CD4-positive, alpha-beta T cell treated with Interleukin-6 at 100 ng/mL for 8 hours (primary cell): ENCODE results near the gene DCTD.

Source experiments
- DNase-seq: peaks from one replicate; pipeline ENCODE4 v3.0.0-alpha.2; 2020; ENCODE audit warnings: mixed read lengths, low spot score

Gene DCTD

DNA sequence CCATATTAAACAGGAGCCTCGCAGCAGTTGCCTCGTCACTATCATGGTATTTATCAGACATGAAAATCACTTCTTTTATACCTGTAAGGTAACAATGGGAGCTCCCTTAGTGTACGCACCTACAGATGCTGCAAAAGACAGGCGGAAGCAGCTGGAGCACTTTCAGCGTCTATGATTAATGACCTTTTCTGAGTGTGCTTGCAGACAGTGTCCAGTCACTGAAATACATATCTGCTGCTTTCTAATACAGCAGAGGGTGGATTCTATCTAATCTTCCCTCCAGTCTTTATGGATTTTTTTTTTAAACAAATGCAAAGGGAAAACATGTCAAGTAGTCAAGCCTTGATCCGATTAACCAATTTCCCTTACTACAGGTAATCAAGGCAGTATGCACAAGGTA lies 24.1 kb downstream of the DCTD start:
- DNase-seq: no peak

DNA sequence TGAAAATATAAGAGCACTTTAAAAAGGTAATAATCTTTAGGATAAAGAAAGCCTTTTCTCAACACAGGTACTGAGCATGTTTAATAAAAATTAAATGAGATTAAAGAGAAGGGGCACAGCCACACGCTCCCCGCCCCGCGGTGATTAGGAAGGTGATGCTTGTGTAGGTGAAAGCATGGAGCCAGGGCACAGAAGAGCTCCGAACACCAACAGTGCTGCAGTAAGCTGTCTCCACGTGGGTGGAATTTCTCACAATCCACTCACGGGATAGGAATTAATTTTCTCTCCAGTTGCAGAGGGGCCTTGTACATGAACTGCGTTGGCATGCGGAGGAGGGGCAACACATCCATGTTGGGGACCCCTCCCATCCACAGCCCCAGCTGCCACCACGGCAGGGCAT lies 27.0 kb downstream of the DCTD start:
- no peak for DNase-seq

DNA sequence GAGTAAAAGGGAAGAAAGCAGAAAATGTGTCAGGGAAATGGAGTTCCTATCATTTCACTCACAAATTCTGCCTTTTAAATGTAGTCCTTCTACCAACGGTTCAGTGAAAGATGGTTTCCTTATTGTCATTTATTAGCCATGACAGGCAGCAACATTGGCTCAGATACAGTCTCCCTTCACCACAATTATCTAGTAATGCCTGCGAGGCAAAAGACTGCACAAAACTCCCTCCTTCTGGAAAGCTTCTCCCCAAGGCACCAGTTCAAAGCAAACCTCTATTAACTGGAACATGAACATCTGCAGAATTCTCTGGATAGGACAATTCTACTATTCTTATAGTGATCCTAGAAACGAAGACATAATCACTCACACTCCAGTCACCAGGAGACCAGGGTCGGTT lies 28.3 kb downstream of the DCTD start:
- no peak for DNase-seq

DNA sequence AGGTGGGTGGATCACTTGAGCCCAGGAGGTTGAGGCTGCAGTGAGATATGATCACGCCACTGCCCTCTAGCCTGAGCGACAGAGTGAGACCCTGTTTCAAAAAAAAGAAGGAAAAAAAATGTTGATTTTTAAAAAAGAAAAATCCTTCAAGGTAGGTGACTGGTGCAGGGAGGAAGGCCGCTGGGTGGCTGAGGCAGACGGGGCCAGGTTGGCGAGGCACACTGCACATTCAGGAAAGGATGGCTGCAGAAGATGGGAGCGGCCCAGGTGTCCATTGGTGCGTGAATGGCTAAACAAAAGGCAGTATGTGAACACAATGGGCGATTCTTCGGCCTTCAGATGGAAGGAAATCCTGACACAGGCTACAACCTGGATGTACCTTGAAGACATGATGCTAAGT lies 30.4 kb downstream of the DCTD start:
- DNase-seq: no peak

DNA sequence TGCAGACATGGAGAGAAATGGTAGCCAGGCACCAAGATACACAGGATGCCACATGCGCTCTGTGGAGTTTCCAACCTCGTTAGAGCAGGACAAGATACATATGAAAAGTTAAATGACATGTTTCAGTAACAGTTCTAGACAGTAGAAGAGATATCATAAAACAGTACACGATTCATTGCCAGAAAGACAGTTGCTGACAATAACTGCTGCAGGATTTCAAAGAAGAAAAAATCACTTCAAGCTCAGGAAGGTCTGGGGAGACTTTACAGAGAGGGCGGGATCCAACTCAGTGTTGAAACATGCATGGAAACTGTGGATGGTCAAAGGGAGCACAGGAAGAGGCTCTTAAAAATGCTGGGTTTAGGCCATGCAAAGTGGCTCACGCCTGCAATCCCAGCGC lies 31.0 kb downstream of the DCTD start:
- DNase-seq: no peak

DNA sequence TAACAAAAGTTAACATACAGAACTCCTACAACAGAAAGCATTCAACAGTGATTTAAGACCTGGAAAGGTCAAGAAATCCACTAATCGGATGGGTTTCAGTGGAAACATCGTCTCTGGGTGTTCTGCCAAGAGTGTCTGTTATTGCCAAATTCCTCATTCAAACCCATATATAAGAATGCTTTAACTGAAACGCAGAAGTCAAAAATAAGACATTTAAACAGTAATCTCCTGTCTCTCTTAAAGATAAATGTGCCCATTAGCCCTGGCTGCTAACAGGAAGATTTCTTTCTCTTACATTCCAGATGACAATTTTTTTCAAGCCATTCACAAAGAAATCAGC lies 31.5 kb downstream of the DCTD start:
- DNase-seq: no peak

DNA sequence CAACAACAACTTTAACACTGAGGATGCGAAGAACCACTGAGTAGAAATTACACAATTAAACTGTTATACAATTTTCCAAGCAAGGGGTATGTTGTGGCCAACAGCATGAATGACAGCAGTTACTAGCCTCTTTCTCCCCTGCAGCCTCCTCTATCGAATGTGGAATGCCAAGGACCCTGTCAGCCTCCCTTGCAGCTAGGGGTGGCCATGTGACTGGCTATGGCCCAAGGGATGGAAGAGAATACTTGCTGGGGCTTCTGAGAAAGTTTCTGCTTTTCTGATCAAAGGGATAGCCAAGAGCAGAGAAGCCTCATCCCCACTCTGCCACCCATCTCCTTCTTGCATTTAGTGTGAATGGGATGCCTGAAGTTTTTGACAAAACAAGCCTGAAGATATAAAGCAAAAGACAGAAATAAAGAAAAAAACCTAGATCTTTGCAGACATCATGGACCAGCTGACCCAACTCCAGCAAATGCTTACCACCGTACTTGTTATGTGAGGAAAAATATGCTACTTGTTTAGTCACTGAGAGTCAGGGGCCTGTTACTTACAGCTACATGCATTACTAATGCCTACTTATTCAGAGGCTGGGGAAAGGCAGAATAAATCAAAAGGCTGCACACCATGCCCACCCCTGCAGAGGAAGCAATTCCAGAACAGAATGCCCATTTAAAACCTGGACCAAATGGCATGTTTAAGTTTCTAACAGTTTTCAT lies 32.0 kb downstream of the DCTD start:
- no peak for DNase-seq

DNA sequence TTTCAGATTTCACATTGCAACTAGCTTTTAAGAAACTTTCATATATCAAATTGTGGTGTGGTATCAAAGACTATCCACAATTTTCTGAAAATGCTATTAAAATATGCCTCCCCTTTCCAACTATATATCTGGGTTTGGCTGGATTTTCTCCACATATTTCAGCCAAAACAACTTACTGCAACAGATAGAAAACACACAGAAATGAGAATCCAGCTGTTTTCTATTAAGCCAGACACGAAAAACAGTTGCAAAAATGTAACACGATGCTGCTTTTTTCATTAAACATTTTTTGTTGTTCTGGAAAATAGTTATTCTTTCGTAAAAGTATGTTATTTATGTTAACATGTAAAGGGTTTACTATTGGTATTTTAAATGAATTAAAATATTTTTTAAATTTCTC lies 33.1 kb downstream of the DCTD start:
- no peak for DNase-seq

DNA sequence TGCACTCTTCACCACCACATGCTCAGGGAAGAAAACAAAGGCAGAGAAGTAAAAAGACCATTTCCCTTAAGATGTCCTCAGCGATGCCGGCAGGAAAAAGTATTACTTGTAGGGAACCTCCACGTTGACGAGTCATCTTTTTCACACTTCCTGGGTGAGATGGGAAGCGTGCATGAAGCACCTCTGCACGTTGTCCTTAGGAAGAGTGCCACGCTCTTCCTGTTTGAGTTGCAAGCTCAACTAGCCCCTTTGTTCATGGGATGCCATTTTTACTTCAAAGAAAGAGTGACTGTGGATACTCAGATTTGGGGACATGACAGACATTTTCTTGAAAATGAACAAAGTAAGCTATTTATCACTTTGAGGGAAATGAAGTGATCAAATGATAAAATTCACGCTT lies 33.8 kb downstream of the DCTD start:
- no peak for DNase-seq

DNA sequence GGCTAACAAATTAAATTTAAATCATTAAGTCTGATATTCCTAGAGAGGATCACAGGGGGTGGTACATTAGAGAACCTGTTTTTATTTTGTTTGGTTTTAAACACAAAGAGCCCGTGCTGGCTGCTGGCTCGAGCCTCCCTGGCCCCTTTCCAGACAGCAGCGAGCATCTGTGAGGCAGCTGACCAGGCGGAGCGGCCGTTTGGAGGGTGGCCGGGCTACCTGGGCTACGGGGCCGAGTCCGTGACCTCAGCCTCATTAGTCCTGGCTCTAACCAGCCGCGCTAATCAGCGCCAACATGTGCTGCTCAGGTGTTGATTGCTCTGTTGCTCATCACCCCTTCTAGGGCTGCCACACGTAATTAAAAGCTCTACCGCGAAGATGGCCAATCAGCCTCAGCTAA lies 35.3 kb downstream of the DCTD start:
- no peak for DNase-seq

DNA sequence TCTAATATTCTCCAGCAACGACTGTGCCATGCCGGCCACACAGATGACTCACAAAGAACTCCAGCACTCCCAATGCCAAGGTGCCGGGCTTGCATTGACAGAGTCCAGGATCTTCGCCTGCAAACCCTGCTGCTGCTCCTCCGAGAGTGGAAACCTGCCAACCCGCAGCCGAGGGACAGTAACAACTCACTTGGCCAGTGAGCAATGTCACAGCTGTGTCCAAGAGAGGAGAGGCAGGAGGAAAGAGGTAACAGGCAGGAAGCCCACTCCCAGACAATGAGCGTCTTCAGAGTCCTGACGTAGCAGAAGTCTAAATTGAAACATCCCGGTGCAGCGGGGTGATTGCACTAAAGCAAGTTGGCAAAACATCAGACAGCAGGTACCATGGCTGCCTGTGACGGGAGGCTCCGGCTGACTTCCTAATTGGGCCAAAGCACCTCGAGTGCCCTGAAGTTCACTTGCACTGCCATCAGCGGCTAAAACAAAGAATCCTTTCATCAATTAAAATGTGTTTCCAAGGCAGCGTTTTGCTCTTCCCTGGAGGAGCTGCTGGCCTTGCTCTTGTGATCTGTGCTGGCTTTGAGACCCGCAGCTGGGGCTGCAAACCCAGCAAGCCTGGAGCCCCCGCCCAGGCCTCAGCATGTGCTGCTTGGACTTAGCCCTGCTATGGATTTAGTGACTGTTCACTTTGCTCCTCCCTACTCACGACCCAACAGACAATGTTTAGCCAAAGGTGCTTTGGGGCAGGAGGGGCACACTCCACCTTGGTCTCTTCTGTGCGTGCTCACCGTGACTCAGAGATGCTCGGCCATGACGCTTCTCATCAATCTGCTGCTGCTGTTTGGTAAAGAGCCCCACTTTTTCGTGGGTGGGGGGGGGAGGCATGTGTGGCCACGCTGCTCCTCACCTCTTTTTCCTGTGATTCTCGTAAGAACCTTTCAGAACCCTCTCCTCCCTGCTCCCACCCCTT lies 36.5 kb downstream of the DCTD start:
- DNase-seq: no peak

DNA sequence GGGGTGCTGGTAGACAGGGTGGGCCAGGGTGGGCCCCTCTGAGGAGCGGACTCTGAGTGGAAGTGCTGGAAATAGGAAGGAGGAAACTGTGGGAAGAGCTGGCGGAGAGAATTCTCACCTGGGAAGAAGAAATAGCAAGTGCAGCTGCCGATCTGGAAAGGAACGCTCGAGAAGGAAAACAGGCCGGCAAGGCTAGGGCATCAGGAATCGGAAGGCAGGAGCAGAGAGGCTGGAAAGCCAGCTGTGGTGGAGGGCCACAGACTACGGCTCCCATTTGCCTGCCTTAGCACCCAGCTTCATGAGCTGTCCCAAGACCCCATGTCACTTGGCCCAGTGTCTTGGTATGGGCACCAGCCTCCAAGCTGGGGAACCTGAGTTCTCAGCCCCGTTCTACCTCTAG lies 37.3 kb downstream of the DCTD start:
- DNase-seq: no peak

DNA sequence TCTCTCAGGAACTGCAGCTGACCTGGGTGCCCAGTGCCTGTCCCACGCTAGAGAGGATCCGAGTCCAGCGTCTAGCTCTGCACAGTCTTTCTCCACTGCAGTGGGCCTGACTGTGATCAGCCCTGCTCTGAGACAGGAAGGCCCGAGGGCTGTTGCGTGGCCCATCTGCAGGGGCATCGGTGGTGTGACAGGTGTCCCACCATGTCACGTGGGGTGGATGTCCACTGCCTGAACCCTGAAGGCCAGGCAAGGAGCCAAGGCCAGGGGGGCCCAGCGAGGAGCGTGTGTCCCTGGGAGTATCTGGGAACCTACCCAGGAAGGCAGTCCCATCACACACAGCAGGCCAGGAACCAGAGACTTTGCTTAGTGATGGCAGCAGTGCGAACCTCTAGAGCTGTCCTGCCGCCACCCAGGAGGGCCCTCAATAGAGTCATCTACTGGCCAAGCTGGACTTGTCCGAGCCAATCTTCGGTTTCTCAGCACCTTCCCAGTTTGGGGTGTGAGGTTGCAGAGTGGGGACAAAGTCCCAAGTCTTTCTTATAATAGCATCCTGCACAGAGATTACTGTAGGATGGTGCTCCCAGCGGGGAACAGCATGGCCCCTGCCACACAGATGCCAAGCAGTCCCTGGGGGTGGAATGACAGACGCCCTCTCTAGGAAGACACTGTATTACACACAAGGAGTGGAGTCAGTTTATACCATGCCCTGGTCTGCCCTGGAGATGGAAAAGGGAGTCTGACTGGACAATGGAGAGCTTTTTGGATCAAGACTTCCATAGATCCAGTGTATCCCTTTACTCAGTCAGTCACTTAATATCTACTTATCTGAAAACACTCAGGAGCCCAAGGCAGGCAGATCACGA lies 38.3 kb downstream of the DCTD start:
- no peak for DNase-seq

DNA sequence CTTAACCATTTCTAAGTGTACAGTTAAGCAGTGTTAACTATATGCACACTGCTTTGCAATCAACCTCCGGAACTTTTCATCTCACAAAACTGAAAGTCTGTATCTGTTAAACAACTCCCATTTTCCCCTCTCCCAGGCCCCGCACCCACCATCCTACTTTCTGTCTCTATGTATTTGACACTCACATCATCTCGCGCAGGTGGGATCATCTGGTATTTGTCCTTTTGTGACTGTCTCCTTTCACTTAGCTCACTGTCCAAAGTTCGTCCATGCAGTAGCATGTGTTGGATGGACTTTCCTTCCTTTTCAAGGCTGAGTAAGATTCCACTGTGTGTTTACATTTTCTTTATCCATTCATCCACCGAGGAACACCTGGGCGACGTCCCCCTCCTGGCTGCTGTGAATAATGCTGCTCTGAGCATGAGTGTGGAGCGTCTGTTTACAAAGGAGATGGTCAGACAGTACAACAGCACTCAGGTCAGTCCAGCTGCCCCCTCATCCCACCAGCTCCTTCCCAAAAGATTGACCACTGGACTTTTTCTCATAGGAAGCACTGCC lies 39.8 kb downstream of the DCTD start:
- DNase-seq: no peak

DNA sequence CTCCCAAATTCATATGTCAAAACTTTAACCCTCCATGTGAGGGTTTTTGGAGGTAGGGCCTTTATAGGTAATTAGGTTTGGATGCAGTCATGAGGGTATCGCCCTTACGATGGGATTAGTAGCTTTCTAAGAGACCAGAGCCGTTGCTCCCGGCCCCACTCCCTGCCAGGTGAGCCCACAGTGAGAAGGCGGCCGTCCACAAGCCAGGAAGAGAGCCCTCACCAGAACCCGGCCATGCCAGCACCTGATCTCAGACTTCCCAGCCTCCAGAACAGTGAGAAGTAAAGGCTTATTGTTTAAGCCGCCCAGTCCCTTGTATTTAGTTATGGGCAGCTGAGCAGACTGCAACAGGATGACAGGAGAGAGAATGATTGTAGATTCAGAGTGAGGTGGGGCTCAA lies 40.8 kb downstream of the DCTD start:
- no peak for DNase-seq

DNA sequence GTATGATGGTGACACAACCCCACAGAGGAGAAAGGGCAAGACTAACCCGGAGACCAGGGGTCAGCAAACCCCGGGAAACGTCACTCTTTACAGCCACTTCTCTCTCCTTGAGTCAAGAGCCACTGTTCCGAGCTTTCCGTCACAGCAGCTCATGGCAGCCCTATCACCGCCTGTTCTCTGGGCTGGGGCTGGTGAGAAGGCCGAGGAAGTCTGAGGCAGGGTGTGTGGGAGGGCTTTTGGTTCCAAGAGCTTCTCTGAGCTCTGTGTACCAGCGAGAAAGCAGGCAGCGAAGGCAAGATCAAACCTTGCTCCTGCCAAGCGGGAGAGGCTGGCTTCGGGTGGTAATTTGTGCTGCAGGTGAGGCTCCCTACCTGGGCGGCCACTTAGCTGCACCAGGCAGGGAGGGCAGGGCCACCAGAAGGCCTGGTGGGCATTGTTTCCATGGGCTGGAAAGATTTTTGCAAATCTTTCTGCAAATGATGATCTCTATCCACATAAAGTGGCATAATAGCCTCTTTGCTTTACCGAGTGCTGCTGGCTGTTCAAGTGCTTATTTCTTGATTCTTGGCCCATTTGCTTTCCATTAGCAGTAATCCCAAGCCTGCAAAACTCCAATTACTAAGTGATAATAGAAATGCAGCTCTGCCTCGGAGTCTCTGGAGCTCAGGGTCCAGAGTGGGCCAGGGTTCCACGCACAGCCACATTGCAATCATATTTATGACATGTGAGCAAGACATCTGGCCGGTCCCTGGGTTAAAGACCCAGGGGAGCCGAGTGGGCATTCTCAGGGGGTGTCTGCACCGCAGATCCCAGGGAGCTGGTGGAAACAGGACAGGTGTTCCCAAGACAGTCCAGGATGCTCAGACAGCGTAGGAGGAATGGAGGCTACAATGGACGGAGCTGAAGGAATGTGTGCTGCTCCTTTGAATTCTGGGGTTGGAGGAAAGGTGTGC lies 41.5 kb downstream of the DCTD start:
- DNase-seq: no peak

DNA sequence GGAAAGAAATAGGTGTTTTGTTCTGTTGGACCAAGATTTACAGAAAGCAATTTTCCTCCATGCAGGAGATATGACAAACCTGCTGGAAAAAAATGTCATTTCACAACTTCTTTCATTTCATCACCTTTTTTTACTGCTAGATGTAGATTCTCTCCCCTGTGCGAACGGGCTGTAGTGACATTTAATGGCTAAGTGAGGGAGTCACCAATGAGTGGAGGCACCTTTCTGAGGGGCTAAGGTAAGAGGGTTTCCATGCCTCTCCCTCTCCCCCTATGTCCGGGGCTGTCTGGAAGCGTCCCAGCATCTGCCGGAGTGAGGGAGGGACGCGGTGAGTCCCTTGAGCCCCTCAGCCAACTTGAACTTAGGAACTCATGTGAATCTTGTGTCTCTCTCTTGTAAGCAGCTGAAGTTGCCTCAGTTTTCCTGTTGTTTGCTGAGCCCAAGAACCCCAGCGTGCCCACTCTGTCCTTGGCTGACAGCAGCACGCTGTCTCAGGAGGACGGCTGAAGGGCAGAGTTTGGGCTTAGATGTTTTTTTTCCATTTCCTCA lies 42.3 kb downstream of the DCTD start:
- DNase-seq: no peak

DNA sequence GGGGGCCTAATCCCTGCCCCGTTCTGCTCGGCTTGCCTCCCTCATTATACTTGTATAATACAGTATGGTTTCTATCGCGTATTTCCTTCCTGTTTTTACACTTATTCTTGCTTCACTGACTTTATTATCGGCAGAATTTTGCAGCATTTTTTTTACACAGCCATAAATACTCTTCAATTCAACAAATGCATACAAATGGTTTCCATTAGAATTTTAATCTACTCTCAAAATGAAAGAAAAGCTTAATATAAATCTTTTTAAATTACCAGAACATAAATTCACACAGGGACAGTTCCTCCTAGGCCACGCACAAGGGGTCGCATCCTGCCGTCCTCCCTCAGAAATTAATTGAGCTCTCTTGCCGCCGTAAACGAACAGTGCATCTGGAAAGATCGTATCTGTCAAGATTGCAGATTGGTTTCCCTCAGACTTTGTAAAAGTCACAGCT lies 42.9 kb downstream of the DCTD start:
- no peak for DNase-seq

DNA sequence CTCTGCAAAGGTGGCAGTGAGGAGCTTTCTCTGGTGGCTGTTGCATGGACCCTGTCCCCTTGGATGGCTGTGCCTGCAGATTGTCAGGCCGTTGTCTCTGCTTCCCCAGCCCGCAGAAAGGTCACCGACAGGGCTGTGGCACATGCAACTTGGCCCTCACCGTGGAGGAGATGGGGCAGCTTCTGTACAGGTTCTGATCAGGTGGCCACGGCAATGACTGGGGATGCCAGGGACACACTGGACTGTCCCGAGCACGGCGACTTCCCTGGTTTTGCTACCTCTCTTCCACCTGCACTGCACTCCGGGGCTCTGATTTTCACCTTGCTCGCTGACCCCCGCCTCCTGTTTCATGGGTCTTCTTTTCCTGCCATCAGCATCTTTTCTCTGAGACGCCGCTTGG lies 43.5 kb downstream of the DCTD start:
- DNase-seq: no peak

DNA sequence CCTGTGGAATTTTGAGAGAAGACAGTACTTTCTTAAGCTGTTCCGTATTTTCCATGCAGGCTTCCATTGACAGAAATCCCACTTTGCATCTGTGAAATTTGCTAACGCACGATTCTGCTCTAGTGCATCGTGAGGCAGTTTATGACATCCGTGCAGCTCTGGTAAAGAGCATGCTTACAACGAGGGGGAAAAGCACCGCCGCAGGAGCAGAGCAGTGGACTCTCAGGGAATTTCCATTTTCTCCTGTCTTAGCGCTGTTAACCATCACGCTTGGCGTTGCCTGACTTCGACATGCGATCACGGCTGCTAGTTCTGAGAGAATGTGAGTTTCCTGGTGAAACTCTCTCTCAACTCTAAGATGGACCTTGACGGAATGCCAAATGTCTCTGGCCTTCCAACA lies 43.9 kb downstream of the DCTD start:
- DNase-seq: no peak

DNA sequence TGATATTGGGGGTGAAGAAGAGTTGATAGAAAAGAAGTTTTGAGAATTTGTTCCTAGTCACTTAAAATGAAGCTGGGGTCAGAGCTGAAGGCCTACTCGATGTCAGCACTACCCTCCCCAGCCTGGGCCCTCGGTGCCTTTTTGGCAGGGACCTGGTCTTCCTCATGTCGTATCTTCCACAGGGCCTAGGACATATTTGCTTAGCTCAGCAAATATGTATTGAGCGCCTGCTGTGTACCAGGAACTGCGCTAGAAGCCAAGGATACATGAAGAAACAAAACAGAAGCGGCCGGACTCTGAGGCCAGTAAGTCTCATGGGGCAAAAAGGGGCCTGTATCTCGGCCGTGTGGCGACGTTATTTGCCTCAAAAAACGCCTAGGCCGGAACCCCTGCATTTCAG lies 44.3 kb downstream of the DCTD start:
- DNase-seq: no peak
